HepG2 (cell line): Measurements from ENCODE around the gene CLK4.

Experiments
- ATF2 ChIP-seq: sonication (generic); formaldehyde crosslinking; IDR thresholded peaks from 2 replicates; pipeline ENCODE4 v1.4.0; 2020; ENCODE audit warnings: missing genetic modification reagents
- NR3C1 ChIP-seq: sonication (generic); formaldehyde crosslinking; IDR thresholded peaks from 2 replicates; pipeline ENCODE4 v1.4.0; 2020; ENCODE audit warnings: missing genetic modification reagents
- U2AF1 ChIP-seq: fragments of 200-400 bp; formaldehyde crosslinking; optimal IDR thresholded peaks from 2 replicates; pipeline ENCODE3; 2017; ENCODE audit warnings: mild to moderate bottlenecking, low read depth, low read length
- ZNF776 ChIP-seq: sonication (generic); formaldehyde crosslinking; IDR thresholded peaks from 2 replicates; pipeline ENCODE4 v1.4.0; 2020; ENCODE audit warnings: mild to moderate bottlenecking, missing genetic modification reagents
- TF ChIP-seq, protein P1 (sequence below): sonication (generic); formaldehyde crosslinking; IDR thresholded peaks from 2 replicates; pipeline ENCODE4 v1.4.0; 2020; ENCODE audit warnings: missing genetic modification reagents

GRCh38 chr5:178612299-178612698 lies 14.6 kb downstream of the CLK4 start:
- no peak for TF ChIP-seq ZNF776 (CRISPR knock-in tag)
- TF ChIP-seq, protein P1, sequence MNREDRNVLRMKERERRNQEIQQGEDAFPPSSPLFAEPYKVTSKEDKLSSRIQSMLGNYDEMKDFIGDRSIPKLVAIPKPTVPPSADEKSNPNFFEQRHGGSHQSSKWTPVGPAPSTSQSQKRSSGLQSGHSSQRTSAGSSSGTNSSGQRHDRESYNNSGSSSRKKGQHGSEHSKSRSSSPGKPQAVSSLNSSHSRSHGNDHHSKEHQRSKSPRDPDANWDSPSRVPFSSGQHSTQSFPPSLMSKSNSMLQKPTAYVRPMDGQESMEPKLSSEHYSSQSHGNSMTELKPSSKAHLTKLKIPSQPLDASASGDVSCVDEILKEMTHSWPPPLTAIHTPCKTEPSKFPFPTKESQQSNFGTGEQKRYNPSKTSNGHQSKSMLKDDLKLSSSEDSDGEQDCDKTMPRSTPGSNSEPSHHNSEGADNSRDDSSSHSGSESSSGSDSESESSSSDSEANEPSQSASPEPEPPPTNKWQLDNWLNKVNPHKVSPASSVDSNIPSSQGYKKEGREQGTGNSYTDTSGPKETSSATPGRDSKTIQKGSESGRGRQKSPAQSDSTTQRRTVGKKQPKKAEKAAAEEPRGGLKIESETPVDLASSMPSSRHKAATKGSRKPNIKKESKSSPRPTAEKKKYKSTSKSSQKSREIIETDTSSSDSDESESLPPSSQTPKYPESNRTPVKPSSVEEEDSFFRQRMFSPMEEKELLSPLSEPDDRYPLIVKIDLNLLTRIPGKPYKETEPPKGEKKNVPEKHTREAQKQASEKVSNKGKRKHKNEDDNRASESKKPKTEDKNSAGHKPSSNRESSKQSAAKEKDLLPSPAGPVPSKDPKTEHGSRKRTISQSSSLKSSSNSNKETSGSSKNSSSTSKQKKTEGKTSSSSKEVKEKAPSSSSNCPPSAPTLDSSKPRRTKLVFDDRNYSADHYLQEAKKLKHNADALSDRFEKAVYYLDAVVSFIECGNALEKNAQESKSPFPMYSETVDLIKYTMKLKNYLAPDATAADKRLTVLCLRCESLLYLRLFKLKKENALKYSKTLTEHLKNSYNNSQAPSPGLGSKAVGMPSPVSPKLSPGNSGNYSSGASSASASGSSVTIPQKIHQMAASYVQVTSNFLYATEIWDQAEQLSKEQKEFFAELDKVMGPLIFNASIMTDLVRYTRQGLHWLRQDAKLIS: no peak
- no peak for TF ChIP-seq U2AF1
- TF ChIP-seq ATF2 (CRISPR knock-in tag): no peak
- no peak for TF ChIP-seq NR3C1
